Breast epithelium (tissue), 3 donors: ENCODE measurements around the gene CSF2RB.

Source experiments
- POLR2A ChIP-seq: fragments of 450-650 bp; IDR thresholded peaks from one replicate; pipeline ENCODE4 v1.6.1; 2016; ENCODE audit warnings: antibody characterized with exemption, mild to moderate bottlenecking, moderate library complexity
- POLR2AphosphoS5 ChIP-seq, 3 donors: sonication (generic); formaldehyde crosslinking; IDR thresholded peaks; one replicate each; pipeline ENCODE4 v1.6.1; 2017; ENCODE audit warnings: antibody characterized with exemption in 3 of 3
- TF ChIP-seq, protein P1 (sequence below), 3 donors: fragments of 450-650 bp; IDR thresholded peaks; one replicate each; pipeline ENCODE4 v1.5.1; 2016 to 2017; ENCODE audit warnings: antibody characterized with exemption in 3 of 3, mild to moderate bottlenecking in 3 of 3, moderate library complexity in 3 of 3

DNA sequence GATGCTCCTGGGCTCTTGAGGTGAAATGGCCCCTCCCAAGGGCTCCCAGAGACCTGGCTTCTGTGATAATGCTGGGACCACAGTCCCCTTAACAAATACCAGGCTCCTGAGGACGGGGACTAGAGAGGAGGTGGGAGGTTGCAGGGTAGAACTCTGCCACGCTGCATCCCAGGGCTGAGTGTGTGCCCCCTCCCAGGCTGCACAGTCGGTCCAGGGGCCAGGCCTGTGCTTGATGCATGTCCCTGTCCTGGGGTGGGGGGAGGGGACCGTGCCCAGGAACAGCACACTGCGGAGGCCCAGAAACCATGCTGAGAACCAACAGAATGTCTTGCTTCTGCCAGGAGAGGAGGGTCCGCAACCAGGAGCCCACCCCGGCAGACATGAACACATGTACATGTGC, 9.3 kb downstream of the CSF2RB start:
- TF ChIP-seq, protein P1, sequence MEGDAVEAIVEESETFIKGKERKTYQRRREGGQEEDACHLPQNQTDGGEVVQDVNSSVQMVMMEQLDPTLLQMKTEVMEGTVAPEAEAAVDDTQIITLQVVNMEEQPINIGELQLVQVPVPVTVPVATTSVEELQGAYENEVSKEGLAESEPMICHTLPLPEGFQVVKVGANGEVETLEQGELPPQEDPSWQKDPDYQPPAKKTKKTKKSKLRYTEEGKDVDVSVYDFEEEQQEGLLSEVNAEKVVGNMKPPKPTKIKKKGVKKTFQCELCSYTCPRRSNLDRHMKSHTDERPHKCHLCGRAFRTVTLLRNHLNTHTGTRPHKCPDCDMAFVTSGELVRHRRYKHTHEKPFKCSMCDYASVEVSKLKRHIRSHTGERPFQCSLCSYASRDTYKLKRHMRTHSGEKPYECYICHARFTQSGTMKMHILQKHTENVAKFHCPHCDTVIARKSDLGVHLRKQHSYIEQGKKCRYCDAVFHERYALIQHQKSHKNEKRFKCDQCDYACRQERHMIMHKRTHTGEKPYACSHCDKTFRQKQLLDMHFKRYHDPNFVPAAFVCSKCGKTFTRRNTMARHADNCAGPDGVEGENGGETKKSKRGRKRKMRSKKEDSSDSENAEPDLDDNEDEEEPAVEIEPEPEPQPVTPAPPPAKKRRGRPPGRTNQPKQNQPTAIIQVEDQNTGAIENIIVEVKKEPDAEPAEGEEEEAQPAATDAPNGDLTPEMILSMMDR (IDR thresholded peaks at IDR 0.05): no peak
- TF ChIP-seq POLR2AphosphoS5 (IDR thresholded peaks at IDR 0.05) (no peak), POLR2A (no peak)
